GM15510 (cell line): ENCODE measurements around the gene ADAMTSL2.

ENCODE experiments used
- POLR2A ChIP-seq: IDR thresholded peaks from 3 replicates; pipeline ENCODE4 v1.6.1; 2011; ENCODE audit warnings: borderline replicate concordance; ENCODE audit not compliant: insufficient read length; ENCODE audit errors: extremely low read depth

The ADAMTSL2 gene

DNA sequence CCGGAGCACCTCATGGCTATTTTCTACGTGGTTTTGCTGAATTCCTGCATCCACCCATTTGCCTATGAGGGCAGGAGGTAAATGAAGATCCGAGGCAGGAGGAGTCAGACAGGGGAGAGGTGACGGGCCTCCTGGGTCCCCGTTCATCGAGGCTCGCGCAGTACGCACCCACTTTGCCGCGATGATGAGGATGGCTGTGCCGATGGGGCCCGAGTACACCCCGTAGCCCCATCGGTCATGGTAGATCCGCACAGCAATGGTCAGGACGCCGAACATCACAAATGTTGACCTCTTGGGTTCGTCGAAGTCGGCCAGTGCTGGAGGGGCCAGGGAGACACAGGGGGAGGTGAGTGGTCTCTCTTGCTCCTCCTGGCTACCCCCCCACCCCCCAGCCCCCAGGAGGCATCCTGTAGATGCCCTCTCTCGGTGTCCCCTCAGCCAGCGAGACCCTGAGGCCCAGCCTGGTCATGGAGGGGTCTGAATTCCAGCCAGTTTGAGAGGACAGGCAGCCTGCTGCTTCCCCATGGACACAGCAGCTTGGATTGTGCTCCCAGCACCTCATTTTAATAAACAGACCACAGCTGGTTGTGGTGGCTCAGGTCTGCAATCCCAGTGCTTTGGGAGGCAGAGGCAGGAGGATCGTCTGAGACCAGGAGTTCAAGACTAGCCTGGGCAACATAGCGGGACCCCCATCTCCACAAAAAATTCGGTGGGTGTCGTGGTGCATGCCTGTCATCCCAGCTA is 15.6 kb upstream of the ADAMTSL2 start:
- TF ChIP-seq POLR2A = no peak

DNA sequence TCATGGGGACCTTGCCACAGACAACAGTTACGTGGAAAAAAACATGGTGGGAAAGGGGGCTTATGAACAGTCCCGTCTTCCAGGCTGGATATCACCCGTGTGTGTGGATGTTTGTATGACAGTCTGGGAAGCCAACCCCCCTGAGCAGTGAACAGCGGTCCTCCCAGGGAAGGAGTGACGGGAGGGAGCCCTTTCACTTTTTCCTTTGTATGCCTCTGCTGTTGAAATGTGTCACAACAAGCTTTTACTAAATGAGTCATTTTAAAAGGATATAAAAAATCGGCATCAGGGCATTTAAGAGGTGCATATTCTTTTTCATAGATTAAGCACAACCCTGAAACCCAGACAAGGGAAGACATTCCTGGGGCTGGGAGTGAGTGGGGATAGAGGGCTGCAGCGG is 14.8 kb upstream of the ADAMTSL2 start:
- TF ChIP-seq POLR2A = no peak

DNA sequence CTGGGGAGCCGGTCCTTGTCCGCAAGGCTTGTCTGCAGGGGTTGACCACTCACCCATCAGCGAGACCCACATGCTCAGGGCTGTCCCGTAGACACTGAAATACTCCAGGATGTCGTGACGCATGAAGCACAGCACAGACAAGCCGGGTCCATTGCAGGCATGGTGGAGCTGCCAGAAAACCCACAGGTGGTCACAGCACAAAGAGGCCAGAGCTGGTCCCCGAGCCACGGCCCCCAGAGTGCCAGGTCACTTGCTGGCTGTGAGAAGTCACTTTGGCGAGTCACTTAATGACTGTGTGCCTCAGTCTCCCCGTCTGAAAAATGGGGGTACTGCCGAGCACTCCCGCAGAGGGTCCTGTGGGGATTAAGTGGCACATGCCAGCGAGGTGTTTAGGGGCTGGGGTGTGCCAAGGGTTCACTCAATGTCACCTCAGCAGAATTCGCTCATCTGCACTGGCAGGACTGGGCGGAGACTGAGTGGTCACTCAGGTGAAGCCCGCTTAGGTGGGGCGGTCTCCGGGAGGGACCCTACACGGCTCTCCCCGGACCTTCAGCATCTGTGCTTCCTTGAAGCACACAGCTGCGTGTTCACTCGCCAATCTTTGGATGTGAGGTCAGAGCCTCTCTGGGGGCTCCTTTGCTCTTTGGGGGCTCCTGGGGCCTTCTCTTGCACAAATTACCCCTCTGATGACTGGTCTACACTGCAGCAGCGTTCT is 14.2 kb upstream of the ADAMTSL2 start:
- no peak for TF ChIP-seq POLR2A

DNA sequence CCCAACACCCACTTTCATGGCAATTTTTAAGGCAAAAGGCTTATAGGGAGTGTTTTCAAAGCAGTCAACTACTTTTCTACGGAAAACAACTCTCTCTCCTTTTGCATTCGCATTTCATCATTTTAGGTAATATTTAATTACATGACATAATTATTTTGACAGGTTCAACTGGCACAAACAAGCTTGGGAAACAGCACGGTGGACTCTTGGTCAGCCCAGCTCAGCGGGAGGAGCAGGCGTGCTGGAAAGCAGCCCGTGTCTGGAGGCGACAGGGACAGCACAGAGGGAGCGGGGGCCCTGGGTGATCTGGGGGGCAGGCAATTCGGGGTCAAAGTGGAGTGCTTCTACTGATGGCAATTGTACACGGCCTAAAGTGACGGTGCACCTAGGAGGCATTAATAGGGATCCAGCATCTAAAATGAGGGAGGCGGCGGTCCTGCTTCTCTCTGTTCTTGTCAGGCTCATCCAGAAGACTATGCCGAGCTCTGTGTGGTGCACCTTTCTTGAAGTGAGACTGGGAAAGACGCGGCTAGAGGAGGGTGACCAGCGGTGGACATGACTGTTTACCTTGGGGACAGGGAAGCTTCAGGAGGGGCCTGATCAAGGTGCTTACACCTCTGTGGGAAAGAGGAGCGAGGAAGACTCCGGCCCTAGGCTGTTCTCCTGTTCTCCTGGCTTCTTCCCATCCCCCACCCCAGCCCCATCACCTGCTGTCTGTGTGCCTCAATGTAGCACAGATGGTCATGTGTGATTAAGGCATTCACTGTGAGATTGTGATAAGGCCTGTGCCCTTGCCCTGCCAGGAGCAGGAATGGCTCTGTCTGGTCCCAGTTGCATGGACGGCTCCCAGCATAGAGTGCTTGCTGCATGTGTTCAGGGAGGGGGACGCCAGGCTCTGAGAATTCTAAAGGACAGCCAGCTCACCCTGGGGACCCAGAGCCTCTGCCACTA is 13.1 kb upstream of the ADAMTSL2 start:
- no peak for TF ChIP-seq POLR2A

DNA sequence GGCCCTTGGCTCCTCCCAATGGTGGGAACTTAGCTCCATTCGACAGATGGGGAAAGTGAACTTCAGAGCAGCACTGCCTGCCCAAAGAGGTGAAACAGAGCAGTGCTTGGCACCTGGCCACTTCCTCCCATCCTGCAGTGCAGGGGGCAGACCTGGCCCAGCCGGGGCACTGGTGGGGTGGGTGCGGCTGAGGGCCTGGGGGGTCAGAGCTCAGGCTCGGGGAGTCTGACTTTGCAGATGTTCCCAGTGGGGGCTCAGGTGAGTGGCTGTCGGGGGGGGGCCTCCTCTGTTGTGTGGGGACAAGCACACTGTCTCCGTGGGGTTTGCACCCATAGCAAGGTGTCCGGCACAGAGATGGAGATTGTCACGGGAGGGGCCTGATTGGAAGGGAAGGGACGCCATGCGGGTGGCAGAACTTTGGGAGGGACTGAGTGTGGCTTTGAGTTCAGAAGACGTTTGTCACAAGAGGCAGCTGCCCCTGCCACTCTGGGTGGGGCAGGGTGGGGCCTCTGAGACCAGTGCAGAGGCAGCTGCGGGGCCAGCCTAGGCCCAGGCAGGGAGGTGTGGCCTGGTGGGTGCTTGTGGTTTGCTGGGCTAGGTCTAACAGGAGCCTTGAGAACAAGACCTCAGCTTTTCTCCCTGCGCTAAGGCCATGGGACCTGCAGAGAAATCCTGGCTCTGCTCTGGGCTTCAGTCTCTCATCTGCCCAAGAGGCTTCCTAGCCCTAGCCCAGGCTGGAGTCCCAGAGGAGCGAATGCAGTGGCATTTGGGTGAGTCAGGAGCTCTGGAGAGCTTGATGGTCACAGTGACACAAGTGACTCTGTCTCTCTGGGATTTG is 12.2 kb upstream of the ADAMTSL2 start:
- no peak for TF ChIP-seq POLR2A

DNA sequence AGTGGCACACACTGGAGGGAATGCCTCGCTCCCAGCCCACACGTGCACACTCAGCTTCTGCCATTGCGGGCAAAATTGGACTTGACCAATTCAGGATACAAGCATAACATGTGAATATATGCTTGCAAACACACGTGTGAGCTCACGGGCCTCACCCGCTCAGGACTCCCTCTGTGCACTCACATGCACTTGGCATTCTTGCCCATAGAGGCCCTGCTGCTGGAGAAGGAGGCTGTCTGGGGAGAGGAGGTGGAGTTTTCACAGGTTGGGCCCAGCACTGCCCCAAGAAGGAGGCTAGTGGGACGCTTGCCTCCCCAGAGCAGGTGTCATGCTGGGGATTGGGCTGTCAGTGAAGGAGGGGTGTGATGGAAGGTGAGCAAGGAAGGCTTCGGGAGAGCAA is 11.4 kb upstream of the ADAMTSL2 start:
- TF ChIP-seq POLR2A = no peak

DNA sequence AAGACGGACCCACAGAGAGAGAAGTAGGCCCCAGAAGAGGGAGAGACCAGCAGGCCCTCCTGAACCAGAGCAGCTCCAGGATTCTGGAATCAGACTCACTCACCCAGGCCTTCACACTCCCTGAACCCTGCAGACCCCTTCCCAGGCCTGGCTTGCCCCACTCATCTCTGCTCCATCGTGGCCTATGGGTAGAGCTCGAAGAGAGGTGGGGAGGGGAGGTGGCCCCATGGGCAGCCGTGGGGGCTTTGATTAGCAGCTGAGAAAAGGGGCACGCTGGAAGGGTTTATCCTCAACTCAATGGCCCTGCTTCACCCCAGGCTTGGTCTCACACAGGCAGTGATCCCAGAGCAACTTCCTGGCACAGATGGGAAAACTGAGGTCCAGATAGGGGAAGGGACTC is 10.4 kb upstream of the ADAMTSL2 start:
- no peak for TF ChIP-seq POLR2A

DNA sequence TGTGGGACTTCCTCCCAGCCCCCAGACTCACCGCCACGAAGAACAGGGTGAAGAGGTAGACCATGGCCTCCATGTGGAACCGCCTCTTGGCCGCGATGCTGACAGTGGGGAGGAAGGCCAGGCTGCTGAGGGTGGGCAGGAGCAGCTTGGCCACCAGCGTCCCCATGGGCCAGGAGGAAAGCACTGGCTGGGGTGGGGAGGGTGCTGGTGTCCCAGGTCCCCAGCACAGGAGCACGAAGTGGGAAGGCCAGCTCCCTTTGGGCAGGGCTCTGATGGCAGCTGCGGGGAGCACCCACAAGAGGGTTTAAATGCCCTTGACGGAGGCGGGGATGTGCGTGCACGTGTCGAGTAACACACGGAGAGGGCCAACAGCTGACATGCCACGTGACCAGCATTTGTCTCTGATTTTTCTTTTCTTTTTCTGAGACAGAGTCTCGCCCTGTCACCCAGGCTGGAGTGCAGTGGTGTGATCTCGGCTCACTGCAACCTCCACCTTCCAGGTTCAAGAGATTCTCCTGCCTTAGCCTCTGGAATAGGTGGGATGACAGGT is 9.8 kb upstream of the ADAMTSL2 start, which contains the start of gene MYMK:
Gene MYMK, minus strand, starts transcription at position 281 of the 550 bp plus-strand sequence. Its CDS starts 115 bp downstream, at position 166.
- TF ChIP-seq POLR2A = no peak

DNA sequence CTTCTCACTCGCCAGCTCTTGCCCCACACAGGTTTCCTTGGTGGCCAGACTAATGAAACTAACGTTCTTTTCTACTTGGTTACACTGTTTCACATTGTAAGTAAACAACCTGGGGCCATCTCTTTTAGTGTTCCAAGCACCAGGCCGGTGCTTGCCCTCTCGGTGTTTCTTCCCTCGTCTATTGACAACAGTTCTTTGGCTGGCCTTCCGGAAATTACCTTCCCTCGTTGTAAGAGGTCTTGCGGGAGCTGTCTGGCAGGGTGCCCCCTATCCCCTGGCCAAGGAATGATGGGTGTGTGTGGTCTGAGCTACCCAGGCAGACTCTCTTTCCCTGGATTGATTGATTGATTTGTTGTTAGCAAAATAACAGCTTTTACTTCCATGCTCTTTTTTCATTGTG is 8.8 kb upstream of the ADAMTSL2 start:
- TF ChIP-seq POLR2A = no peak

DNA sequence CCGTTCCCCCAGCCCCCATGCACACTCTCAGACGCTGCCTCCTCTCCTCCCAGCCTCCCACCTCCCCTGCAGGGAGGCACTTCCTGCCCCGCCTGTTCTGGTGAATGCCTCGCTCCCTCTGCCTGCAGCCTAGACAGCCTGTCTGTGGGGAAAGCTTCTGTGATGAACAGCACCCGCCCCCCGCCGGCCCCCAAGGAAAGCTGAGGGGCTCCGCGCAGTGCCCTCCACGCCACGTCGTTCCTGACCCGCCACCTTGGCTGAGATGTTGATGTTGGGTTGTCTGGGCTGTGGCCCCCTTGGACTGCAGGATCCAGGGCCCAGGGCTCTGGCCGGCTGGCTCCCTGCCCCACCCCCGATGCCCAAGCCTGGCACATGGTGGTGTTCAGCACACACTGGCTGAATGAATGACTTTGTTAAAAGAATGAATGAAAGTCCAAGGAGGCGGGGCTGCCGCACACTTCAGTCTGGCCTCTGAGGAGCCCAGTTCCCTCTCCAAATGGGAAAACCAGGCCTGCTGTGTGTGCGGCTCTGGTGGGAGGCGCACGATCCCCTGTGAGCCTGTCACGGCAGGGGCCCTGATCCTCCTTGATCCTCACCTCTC is 7.7 kb upstream of the ADAMTSL2 start:
- no peak for TF ChIP-seq POLR2A

DNA sequence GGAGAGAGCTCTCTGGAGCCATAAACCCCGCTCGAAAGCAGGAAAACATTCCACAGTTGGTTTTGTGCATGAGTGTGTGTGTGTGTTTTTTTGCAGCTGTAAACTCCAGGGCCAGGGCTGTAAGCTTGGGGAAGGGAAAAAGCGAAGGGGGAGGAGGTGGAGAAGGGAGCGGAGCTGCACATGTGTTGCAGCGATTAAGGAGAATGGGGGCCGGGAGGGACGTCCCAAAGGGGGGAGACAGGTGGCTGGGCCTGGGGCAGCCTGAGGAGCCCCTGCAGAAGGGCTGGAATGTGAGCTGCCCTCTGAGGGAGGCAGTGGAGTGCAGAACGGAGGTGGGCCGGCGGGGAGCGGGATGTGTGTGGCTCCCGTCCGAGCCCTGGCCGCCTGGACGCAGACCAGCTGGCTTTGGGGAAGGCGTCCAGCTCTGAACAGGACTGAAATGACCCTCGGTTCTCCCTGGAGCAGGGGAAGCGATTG is 7.0 kb upstream of the ADAMTSL2 start:
- TF ChIP-seq POLR2A = no peak

DNA sequence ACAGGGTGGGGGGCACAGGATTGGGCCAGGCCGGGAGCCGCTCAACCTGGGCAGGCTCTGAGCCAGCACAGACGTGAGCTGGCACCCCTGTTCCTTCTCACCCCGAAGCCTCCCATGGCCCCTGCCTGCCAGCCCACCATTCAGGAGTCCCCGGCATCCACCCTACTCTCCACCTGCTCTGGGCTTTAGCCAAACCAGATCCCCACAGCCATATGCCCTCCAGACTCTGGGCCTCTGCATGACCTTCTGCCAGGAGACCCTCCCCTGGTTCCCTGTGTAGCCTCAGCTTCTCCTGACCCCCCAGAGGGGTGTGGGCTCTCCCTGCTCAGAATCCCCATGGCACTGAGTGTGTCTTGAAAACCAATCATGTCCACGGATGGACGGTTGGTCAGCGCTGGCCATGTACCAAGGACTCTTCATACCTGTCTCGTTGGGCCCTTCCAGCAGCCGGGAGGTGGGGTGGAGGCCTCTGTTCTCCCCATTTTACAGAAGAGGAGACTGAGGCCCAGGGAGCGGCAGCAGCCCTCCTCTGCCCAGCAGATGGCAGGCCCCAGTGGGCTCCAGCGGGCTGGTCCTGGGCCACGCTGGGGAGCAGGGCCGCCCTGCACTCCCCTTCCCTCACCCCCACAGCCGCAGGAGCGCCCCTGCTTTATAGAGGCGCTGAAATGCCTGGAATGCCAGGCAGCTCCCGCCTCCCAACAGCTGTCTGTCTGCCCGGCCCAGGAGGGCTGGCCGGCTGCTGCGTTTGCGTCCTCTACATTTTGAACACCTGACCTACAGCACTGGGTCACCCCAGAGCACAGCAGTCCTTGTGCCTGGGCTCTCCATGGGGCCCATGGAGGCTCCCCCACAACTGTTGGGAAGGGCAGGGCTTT is 6.3 kb upstream of the ADAMTSL2 start:
- TF ChIP-seq POLR2A = no peak
